HG03095 (cell line): Measurements from ENCODE around the gene MS4A18.

Experiments
- ATAC-seq: cut with Tn5 transposase; IDR thresholded peaks from one replicate; pipeline ENCODE4 v1.9.1; 2021; ENCODE audit warnings: moderate library complexity; ENCODE audit not compliant: unreplicated experiment

The MS4A18 gene

GRCh38 chr11:60764879-60765278 is 40.4 kb downstream of the MS4A18 start:
- ATAC-seq, result peak; percentile 36

GRCh38 chr11:60765355-60765754 is 40.8 kb downstream of the MS4A18 start:
- no peak for ATAC-seq

GRCh38 chr11:60766547-60766946 is 42.0 kb downstream of the MS4A18 start:
- no peak for ATAC-seq

- no peak for ATAC-seq
Measured at GRCh38 chr11:60767388-60767811, 42.9 kb downstream of the MS4A18 start.

- no peak for ATAC-seq
Measured at GRCh38 chr11:60768202-60768601, 43.7 kb downstream of the MS4A18 start.

GRCh38 chr11:60769273-60769672 is 44.8 kb downstream of the MS4A18 start:
- no peak for ATAC-seq

GRCh38 chr11:60769811-60770210 is 45.3 kb downstream of the MS4A18 start:
- no peak for ATAC-seq

- no peak for ATAC-seq
Measured at GRCh38 chr11:60771146-60771545, 46.6 kb downstream of the MS4A18 start.

GRCh38 chr11:60771879-60772525 is 47.5 kb downstream of the MS4A18 start:
- no peak for ATAC-seq

- ATAC-seq, result no peak
Measured at GRCh38 chr11:60772666-60773065, 48.1 kb downstream of the MS4A18 start.

- no peak for ATAC-seq
Measured at GRCh38 chr11:60774726-60775125, 50.2 kb downstream of the MS4A18 start.

- peak; percentile 64 for ATAC-seq
Measured at GRCh38 chr11:60775420-60775961, 51.0 kb downstream of the MS4A18 start.

- no peak for ATAC-seq
Measured at GRCh38 chr11:60776167-60776566, 51.6 kb downstream of the MS4A18 start.

GRCh38 chr11:60777106-60777505 is 52.6 kb downstream of the MS4A18 start:
- no peak for ATAC-seq

GRCh38 chr11:60777572-60777971 is 53.1 kb downstream of the MS4A18 start:
- ATAC-seq, result no peak

- no peak for ATAC-seq
Measured at GRCh38 chr11:60780065-60780464, 55.5 kb downstream of the MS4A18 start.

GRCh38 chr11:60780774-60781173 is 56.3 kb downstream of the MS4A18 start:
- no peak for ATAC-seq

- ATAC-seq, result no peak
Measured at GRCh38 chr11:60781286-60781980, 56.9 kb downstream of the MS4A18 start.

GRCh38 chr11:60781981-60782316 is 57.4 kb downstream of the MS4A18 start:
- no peak for ATAC-seq

GRCh38 chr11:60782393-60783140 is 58.0 kb downstream of the MS4A18 start:
- no peak for ATAC-seq

- ATAC-seq, result no peak
Measured at GRCh38 chr11:60783141-60783484, 58.6 kb downstream of the MS4A18 start.

- no peak for ATAC-seq
Measured at GRCh38 chr11:60783911-60784310, 59.4 kb downstream of the MS4A18 start.
